Ascending aorta (tissue), 2 donors: ENCODE measurements around the gene ZDHHC23. TPM values are rescaled to one million over a fixed set of nuclear protein-coding genes. Genes with fewer than 3 reads are reported as not detected.

Experiments
- DNase-seq, 2 donors: peaks; one replicate each; pipeline ENCODE4 v3.0.0-alpha.2; 2019; ENCODE audit warnings: low spot score in 2 of 2
- H3K27ac ChIP-seq, 2 donors: fragments of 200-600 bp; sonication (generic); one replicate each; pipeline ENCODE4 v1.5.1; 2016 to 2017; ENCODE audit warnings: mild to moderate bottlenecking in 1 of 2
- H3K27me3 ChIP-seq: fragments of 200-600 bp; sonication (generic); one replicate; pipeline ENCODE4 v1.5.1; 2017
- H3K36me3 ChIP-seq, 2 donors: fragments of 200-600 bp; sonication (generic); one replicate each; pipeline ENCODE4 v1.5.1; 2016
- H3K4me1 ChIP-seq, 2 donors: fragments of 200-600 bp; sonication (generic); one replicate each; pipeline ENCODE4 v1.5.1; 2016 to 2017; ENCODE audit warnings: mild to moderate bottlenecking in 1 of 2
- H3K4me3 ChIP-seq, 2 donors: fragments of 200-600 bp; sonication (generic); one replicate each; pipeline ENCODE4 v1.5.1; 2016 to 2017; ENCODE audit warnings: mild to moderate bottlenecking in 1 of 2
- H3K9me3 ChIP-seq, 2 donors: fragments of 200-600 bp; sonication (generic); one replicate each; pipeline ENCODE4 v1.5.1; 2016
- intact Hi-C: fragments of 100-400 bp; cut with DNase I; formaldehyde crosslinking; loops from one replicate; pipeline ENCODE4 v1.15.1; 2023
- total RNA-seq: library from RNA; depleted of rRNA; stranded (reverse); fragments of >200 nt; gene quantifications from one replicate; pipeline ENCODE4 v1.1.0, GENCODE V29; 2016
- TF ChIP-seq, protein P1 (sequence below), 3 experiments: fragments of 200-600 bp in 2 of 3; fragments of 450-650 bp in 1 of 3; sonication (generic) in 2 of 3; IDR thresholded peaks; one replicate each; pipeline ENCODE4 v1.5.1; 2016 to 2019; ENCODE audit warnings: antibody characterized with exemption in 3 of 3, mild to moderate bottlenecking in 1 of 3, moderate library complexity in 1 of 3

The ZDHHC23 gene
- total RNA-seq, 1 donor from 2014 or later, result 4.4 TPM

DNA sequence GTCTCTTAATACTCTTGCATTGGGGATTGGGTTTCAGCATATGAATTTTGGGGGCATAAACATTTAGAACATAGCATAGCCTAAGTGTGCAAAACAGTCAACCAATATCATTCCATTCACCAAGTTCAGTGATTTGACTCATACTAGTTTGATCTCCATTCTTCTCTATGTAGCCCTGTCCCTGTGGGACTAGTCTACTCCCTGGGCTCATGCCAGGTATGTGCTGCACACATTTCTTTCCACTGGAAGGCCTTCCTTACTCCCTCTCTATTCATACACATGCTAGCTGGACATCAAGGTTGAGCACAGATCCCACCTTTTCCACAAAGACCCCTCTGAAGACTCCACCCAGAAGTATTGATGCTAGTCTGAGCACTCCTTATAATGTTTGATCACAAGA is 5.1 kb downstream of the ZDHHC23 start:
- Histone ChIP-seq H3K27ac (no peak overlapping the region), H3K4me1 (no peaks in the 10 kb centered on the region), H3K27me3 (no peaks in the 10 kb centered on the region), H3K9me3 (no peaks in the 10 kb centered on the region), H3K4me3 (no peak overlapping the region), H3K36me3 (peaks cover 0 to 13% of the 10 kb centered on the region in 2 donors)
- TF ChIP-seq, protein P1, sequence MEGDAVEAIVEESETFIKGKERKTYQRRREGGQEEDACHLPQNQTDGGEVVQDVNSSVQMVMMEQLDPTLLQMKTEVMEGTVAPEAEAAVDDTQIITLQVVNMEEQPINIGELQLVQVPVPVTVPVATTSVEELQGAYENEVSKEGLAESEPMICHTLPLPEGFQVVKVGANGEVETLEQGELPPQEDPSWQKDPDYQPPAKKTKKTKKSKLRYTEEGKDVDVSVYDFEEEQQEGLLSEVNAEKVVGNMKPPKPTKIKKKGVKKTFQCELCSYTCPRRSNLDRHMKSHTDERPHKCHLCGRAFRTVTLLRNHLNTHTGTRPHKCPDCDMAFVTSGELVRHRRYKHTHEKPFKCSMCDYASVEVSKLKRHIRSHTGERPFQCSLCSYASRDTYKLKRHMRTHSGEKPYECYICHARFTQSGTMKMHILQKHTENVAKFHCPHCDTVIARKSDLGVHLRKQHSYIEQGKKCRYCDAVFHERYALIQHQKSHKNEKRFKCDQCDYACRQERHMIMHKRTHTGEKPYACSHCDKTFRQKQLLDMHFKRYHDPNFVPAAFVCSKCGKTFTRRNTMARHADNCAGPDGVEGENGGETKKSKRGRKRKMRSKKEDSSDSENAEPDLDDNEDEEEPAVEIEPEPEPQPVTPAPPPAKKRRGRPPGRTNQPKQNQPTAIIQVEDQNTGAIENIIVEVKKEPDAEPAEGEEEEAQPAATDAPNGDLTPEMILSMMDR (IDR thresholded peaks at IDR 0.05), result no peak
- no peak for DNase-seq
- intact Hi-C loops, result no loop called here

DNA sequence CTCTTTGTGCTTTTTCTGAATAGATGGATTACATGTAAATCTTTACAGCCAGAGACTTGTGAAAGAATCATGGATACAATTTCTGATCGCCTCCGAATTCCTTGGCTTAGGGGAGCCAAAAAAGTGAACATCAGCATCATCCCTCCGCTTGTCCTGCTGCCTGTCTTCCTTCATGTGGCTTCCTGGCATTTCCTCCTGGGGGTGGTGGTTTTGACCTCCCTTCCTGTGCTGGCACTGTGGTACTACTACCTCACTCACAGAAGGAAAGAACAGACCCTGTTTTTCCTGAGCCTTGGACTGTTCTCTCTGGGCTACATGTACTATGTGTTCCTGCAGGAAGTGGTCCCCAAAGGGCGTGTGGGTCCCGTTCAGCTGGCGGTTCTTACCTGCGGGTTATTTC is 5.9 kb downstream of the ZDHHC23 start:
- TF ChIP-seq, protein P1 (IDR thresholded peaks at IDR 0.05), result no peak
- no peaks in the 10 kb centered on the region for H3K4me1 ChIP-seq
- DNase-seq, result no peak
- no peaks in the 10 kb centered on the region for H3K9me3 ChIP-seq
- H3K27me3 ChIP-seq, result no peaks in the 10 kb centered on the region
- peaks cover 0 to 13% of the 10 kb centered on the region in 2 donors for H3K36me3 ChIP-seq
- no peak overlapping the region for H3K27ac ChIP-seq
- H3K4me3 ChIP-seq, result no peak overlapping the region
- intact Hi-C loops, result no loop called here

DNA sequence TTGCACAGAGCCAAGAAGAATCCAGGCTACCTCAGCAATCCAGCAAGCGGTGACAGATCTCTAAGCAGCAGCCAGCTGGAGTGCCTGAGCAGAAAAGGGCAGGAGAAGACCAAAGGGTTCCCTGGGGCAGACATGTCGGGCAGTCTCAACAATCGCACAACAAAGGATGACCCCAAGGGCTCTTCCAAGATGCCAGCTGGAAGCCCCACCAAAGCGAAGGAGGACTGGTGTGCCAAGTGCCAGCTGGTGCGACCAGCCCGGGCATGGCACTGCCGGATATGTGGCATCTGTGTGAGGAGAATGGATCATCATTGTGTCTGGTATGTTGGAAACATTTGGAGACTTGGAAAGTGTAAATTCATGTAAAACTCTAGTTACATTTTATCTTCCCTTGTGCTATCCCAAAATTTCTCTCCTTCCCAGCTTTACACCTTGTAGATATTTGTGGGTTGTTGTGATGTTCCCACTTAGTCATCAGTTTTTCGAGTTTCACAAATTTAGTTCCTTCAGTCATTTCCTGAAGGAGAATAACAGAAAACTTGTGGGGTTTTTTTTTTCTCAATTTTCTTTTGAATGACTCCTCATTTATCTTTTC is 6.4 kb downstream of the ZDHHC23 start:
- no peaks in the 10 kb centered on the region for H3K4me1 ChIP-seq
- no peak for DNase-seq
- H3K27ac ChIP-seq, result no peak overlapping the region
- no peak overlapping the region for H3K4me3 ChIP-seq
- TF ChIP-seq, protein P1 (IDR thresholded peaks at IDR 0.05), result no peak
- no peaks in the 10 kb centered on the region for H3K27me3 ChIP-seq
- intact Hi-C loops, result no loop called here
- H3K36me3 ChIP-seq, result peaks cover 0 to 13% of the 10 kb centered on the region in 2 donors
- H3K9me3 ChIP-seq, result no peaks in the 10 kb centered on the region

DNA sequence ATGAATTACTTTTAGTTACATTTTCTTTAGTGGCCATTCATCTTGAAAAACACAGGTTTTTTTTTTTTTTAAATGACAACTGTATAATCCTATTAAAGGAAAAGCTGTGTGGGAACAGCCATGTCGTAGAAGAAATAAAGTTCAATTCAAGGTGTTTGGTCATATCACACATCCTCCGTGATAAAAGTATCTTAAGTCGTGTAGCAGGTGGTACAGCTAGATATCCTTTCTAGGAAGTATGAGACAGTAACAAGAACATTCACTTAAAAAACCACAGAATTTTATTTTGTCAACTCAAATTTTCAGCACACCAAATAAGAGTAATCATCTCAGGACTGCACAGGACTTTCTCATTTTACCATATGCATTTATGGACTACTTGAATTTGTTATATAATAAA is 16.1 kb downstream of the ZDHHC23 start:
- Histone ChIP-seq H3K4me3 (no peak overlapping the region), H3K27me3 (no peaks in the 10 kb centered on the region), H3K27ac (no peak overlapping the region), H3K4me1 (no peaks in the 10 kb centered on the region), H3K36me3 (peaks cover 0 to 14% of the 10 kb centered on the region in 2 donors), H3K9me3 (no peaks in the 10 kb centered on the region)
- intact Hi-C loops, result no loop called here
- TF ChIP-seq, protein P1 (IDR thresholded peaks at IDR 0.05), result no peak
- no peak for DNase-seq

DNA sequence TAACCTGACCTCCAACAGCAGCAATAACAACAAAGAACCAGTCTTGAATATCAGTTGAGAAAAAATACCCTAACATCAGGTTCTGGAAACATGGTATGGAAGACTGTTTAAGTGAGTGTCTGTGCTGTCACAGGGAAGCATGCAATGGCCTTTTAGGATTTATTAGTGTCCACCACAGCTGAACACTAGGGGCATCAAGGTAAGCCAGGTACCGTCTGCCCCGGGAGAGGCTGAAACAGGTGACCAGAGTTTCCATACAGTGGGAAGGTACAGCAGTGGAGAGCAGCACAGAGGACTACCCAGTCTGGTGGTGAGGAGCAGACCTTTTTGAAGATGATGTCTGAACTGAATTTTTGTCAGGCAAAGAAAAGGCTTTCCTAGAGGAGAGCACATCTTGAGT is 18.4 kb downstream of the ZDHHC23 start:
- H3K27ac ChIP-seq, result no peak overlapping the region
- TF ChIP-seq, protein P1 (IDR thresholded peaks at IDR 0.05), result no peak
- intact Hi-C loops, result no loop called here
- peaks cover 0 to 8% of the 10 kb centered on the region in 2 donors for H3K36me3 ChIP-seq
- H3K4me3 ChIP-seq, result no peak overlapping the region
- peaks cover 0 to under 1% of the 10 kb centered on the region in 2 donors for H3K9me3 ChIP-seq
- DNase-seq, result no peak
- no peaks in the 10 kb centered on the region for H3K27me3 ChIP-seq
- H3K4me1 ChIP-seq, result no peaks in the 10 kb centered on the region

DNA sequence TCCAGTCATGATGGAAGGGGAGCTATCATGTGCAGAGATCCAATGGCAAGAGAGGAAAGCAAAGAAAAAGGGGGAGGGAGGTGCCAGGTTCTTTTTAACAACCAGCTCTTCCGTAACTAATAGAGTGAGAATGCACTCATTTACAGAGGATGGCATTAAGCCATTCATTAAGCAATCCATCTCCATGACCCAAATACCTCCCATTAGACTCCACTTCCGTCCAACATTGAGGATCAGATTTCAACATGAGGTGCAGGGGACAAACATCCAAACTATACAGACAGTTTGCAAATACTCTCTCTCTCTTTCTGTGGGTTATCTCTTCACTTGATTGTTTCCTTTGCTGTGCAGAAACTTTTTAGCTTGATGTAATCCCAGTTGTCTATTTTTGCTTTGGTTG is 21.2 kb downstream of the ZDHHC23 start:
- H3K27ac ChIP-seq, result no peak overlapping the region
- H3K36me3 ChIP-seq, result peaks cover 0 to 8% of the 10 kb centered on the region in 2 donors
- TF ChIP-seq, protein P1 (IDR thresholded peaks at IDR 0.05), result no peak
- peaks cover 10 to 15% of the 10 kb centered on the region in 2 donors for H3K9me3 ChIP-seq
- H3K4me3 ChIP-seq, result no peak overlapping the region
- H3K4me1 ChIP-seq, result no peaks in the 10 kb centered on the region
- no peaks in the 10 kb centered on the region for H3K27me3 ChIP-seq
- DNase-seq, result no peak
- intact Hi-C loops, result no loop called here
